Esophagus (tissue), 2 donors: Measurements from ENCODE around the gene SIN3B. TPM values are rescaled to one million over a fixed set of nuclear protein-coding genes. Genes with fewer than 3 reads are reported as not detected.

Source experiments
- H3K27ac ChIP-seq, 2 donors: one replicate each; pipeline ENCODE4 v1.5.1; 2013; ENCODE audit warnings: low read depth in 2 of 2, mild to moderate bottlenecking in 2 of 2, inconsistent platforms in 1 of 2, low read length in 1 of 2, moderate library complexity in 1 of 2
- H3K27me3 ChIP-seq, 2 donors: one replicate each; pipeline ENCODE4 v1.6.1; 2013; ENCODE audit warnings: low read length in 2 of 2, control low read depth in 1 of 2, mild to moderate bottlenecking in 1 of 2; ENCODE audit not compliant: insufficient read depth in 2 of 2, control insufficient read depth in 1 of 2
- H3K36me3 ChIP-seq, 2 donors: one replicate each; pipeline ENCODE4 v1.6.1; 2013; ENCODE audit warnings: low read length in 1 of 2; ENCODE audit not compliant: control insufficient read depth in 2 of 2, insufficient read depth in 2 of 2
- H3K4me1 ChIP-seq, 2 donors: one replicate each; pipeline ENCODE4 v1.6.1; 2013; ENCODE audit warnings: low read length in 1 of 2; ENCODE audit not compliant: control insufficient read depth in 2 of 2, insufficient read depth in 2 of 2
- H3K4me3 ChIP-seq, 2 donors: one replicate each; pipeline ENCODE4 v1.5.1; 2013; ENCODE audit warnings: low read length in 2 of 2, mild to moderate bottlenecking in 2 of 2, low read depth in 1 of 2, moderate library complexity in 1 of 2
- H3K9me3 ChIP-seq, 2 donors: one replicate each; pipeline ENCODE4 v1.6.1; 2013; ENCODE audit warnings: mild to moderate bottlenecking in 2 of 2, low read depth in 1 of 2, low read length in 1 of 2, moderate library complexity in 1 of 2; ENCODE audit not compliant: control insufficient read depth in 2 of 2, insufficient read depth in 1 of 2
- WGBS, 2 donors: extraction: QIAGEN DNeasy Blood & Tissue Kit; methylation state at CpG; one replicate each; pipeline ENCODE4 v1.1.7; 2013; 5-methylcytosine and 5-hydroxymethylcytosine counted together
- polyA plus RNA-seq, 2 donors: library from polyadenylated mRNA; stranded (reverse); fragments of 200-250 nt; gene quantifications; one replicate each; pipeline ENCODE4 v1.2.3, GENCODE V29; 2013
- donor health status: healthy with polysubstance abuse.
- donor health status: Bipolar disorder and iron deficiency.

SIN3B gene, protein sequence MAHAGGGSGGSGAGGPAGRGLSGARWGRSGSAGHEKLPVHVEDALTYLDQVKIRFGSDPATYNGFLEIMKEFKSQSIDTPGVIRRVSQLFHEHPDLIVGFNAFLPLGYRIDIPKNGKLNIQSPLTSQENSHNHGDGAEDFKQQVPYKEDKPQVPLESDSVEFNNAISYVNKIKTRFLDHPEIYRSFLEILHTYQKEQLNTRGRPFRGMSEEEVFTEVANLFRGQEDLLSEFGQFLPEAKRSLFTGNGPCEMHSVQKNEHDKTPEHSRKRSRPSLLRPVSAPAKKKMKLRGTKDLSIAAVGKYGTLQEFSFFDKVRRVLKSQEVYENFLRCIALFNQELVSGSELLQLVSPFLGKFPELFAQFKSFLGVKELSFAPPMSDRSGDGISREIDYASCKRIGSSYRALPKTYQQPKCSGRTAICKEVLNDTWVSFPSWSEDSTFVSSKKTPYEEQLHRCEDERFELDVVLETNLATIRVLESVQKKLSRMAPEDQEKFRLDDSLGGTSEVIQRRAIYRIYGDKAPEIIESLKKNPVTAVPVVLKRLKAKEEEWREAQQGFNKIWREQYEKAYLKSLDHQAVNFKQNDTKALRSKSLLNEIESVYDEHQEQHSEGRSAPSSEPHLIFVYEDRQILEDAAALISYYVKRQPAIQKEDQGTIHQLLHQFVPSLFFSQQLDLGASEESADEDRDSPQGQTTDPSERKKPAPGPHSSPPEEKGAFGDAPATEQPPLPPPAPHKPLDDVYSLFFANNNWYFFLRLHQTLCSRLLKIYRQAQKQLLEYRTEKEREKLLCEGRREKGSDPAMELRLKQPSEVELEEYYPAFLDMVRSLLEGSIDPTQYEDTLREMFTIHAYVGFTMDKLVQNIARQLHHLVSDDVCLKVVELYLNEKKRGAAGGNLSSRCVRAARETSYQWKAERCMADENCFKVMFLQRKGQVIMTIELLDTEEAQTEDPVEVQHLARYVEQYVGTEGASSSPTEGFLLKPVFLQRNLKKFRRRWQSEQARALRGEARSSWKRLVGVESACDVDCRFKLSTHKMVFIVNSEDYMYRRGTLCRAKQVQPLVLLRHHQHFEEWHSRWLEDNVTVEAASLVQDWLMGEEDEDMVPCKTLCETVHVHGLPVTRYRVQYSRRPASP
- polyA plus RNA-seq, result 10 to 100 TPM; 19.0 to 40.3 TPM

DNA sequence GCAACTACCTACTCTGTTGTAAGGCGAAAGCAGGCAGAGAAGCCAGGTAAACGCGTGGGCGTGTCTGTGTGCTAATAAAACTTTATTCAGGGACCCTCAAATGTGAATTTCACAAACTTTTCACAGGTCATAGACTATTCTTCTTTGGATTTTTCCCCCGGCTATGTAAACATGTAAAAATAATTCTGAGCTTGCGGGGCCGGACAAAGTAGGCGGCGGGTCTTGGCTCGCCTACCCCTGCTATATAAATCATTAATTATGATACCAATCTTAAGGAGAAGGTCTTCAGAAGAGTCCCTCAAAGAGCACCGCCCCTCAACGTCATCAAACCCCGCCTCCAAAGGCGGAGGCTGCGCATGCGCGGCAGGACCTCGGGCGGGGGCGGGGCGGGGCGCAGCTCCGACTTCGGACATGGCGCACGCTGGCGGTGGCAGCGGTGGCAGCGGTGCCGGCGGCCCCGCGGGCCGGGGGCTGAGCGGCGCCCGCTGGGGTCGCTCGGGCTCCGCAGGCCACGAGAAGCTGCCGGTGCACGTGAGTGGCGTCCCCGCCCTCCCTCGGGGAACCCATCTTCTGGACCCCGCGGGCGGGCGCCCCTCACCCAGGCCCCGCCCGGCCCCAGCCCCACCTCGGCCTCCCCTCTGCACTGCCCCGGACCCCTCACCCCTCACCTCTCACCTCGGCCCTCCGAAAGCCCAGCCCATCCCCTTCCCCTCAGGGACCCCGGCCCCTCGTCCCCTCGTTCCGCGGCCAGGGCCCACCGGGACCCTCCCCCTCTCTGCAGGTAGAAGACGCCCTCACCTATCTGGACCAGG, at the start of gene SIN3B:
TSS of gene SIN3B (plus strand) at position 389 of the 812 bp plus-strand sequence. CDS start at position 412, 23 bp downstream.
- Histone ChIP-seq H3K4me1 (peaks cover 0 to 5% of the 10 kb centered on the region in 2 donors), H3K27ac (peak within 1 kb of the TSS; percentile 46 to 76), H3K27me3 (no peaks in the 10 kb centered on the region), H3K36me3 (peaks cover 5 to 17% of the 10 kb centered on the region in 2 donors), H3K4me3 (peak within 1 kb of the TSS; percentile 66 to 91), H3K9me3 (no peaks in the 10 kb centered on the region)
- WGBS, 2 donors, result 2% methylated on average over 45 to 63 of the region's 63 CpGs

DNA sequence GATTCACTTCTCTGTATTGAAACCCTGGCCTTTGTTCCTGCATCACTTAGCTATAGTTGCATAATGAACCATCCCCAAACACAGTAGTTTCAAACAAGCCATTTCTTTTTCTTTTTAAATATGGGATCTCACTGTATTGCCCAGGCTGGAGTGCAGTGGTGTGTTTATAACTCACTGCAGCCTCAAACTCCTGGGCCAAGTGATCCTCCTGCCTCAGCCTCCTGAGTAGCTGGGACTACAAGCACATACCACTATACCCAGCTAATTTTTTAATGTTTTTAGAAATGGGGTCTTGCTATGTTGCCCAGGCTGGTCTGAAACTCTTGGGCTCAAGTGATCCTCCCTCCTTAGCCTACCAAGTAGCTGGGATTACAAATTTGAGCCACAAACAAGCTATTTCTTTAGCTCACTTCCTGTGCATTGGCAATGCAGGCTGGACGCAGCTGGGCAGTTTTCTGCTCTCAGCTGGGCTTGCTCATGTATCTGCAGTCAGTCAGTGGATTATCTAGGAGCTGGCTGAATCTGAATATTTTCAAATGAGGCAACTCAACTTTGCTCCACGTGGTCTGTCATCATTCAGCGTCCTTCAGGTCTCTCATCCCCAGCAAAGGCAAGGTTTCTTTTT, 49.5 kb upstream of the SIN3B start:
- Histone ChIP-seq H3K27me3 (no peaks in the 10 kb centered on the region), H3K36me3 (no peaks in the 10 kb centered on the region), H3K4me1 (no peaks in the 10 kb centered on the region), H3K9me3 (peaks cover 0 to 1% of the 10 kb centered on the region in 2 donors), H3K27ac (no peak overlapping the region), H3K4me3 (no peak overlapping the region)
- WGBS, 2 donors, result 55 to 57% methylated on average over 3 of the region's 3 CpGs

DNA sequence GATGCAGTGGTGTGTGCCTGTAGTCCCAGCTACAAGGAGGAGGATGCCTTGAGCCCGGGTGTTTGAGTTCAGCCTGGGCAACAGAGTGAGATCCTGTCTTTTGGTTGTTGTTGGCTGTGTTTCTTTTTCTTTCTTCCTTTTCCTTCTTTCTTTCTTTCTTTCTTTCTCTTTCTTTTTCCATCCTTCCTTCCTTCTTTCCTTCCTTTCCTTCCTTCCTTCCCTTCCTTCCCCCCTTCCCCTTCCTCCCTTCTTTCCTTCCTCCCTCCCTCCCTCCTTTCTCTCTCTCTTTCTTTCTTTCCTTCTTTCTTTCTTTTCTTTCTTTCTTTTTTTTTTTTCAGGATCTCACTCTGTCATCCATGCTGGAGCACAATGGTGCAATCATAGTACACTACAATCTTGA, 46.5 kb upstream of the SIN3B start:
- WGBS, 2 donors, result 80 to 86% methylated on average over 1 of the region's 1 CpG
- no peak overlapping the region for H3K4me3 ChIP-seq
- no peaks in the 10 kb centered on the region for H3K4me1 ChIP-seq
- H3K36me3 ChIP-seq, result no peaks in the 10 kb centered on the region
- H3K9me3 ChIP-seq, result no peaks in the 10 kb centered on the region
- no peak overlapping the region for H3K27ac ChIP-seq
- H3K27me3 ChIP-seq, result no peaks in the 10 kb centered on the region

DNA sequence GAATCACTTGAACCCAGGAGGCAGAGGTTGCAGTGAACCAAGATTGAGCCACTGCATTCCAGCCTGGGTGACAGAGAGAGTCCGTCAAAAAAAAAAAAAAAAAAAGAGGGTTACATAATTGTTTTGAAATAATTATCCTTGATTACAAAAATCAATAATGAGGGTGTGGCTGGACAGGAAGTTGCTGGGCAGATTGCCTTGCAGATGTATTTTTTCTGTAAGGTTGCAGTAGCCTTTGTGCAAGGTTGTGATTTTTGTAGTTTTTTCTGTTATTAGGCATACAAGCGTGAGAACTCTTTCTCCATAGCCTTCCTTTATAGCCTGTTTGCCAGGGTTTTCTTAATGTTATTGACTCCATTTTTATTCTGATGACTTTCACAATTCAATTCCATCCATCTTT, 40.7 kb upstream of the SIN3B start:
- WGBS, 2 donors, result 86 to 87% methylated on average over 2 of the region's 2 CpGs

DNA sequence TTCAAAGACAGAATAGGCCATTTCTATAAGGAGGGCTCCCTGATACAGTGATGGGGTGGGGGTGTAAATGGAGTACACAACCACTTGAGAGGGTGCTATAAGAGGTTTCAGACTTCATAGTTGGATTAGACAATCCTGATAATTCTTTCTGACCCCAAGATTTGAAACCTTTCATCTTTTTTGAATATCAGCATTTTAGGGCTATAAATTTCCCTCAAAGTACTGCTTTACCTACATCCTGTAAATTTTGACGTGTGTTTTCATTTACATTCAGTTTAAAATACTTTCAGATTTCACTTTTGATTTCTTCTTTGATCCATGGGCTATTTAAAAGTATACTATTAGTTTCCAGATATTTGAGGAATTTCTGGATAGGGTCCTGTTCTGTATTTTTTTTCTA, 40.0 kb upstream of the SIN3B start:
- Histone ChIP-seq H3K27me3 (no peaks in the 10 kb centered on the region), H3K4me1 (no peaks in the 10 kb centered on the region), H3K36me3 (no peaks in the 10 kb centered on the region), H3K9me3 (peaks cover 2 to 4% of the 10 kb centered on the region in 2 donors), H3K4me3 (no peak overlapping the region), H3K27ac (no peak overlapping the region)
- WGBS, 2 donors, result 91 to 96% methylated on average over 1 of the region's 1 CpG

More for the DNA sequence above, 40.7 kb upstream of the SIN3B start:
- Histone ChIP-seq H3K27me3 (no peaks in the 10 kb centered on the region), H3K4me3 (no peak overlapping the region), H3K4me1 (no peaks in the 10 kb centered on the region), H3K9me3 (peaks cover 2 to 4% of the 10 kb centered on the region in 2 donors), H3K27ac (no peak overlapping the region), H3K36me3 (no peaks in the 10 kb centered on the region)

DNA sequence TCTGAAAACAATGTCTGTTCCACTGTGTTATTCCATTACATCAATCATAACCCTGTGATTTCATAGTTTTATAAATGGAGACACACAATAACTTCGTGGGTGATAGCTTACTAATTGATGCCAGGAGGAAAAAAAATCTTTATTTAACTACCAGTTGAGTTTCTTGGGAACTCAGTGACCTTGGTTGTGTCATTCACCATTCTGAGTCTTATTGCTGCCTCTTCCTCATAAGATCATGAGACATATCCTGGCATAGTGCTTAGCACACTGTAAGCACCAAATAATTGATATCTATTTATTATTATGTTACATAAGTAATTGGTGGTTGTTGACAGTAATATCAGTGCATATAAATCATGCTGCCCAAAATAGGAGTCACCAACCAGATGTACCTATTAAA, 39.1 kb upstream of the SIN3B start:
- Histone ChIP-seq H3K27me3 (no peaks in the 10 kb centered on the region), H3K4me1 (no peaks in the 10 kb centered on the region), H3K9me3 (peaks cover 2 to 4% of the 10 kb centered on the region in 2 donors), H3K27ac (no peak overlapping the region), H3K4me3 (no peak overlapping the region), H3K36me3 (no peaks in the 10 kb centered on the region)
- 25 to 44% methylated on average over 1 of the region's 1 CpG for WGBS, 2 donors

DNA sequence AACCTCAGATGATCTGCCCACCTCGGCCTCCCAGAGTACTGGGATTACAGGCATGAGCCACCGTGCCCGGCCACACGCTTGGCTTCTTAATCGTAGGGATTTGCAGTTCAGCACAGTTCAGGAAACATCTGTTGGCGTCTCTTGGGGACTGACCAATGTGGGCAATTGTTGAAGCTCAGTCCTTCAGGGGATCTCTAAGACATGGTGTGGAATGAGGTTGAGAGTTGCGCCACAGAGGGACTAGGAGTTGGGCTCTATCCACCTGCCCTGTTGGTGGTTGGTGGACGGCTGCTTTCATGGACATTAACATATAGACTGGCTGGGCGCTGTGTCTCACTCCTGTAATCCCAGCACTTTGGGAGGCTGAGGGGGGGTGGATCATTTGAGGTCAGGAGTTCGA, 37.3 kb upstream of the SIN3B start:
- H3K9me3 ChIP-seq, result peaks cover 2 to 7% of the 10 kb centered on the region in 2 donors
- H3K36me3 ChIP-seq, result no peaks in the 10 kb centered on the region
- H3K27me3 ChIP-seq, result no peaks in the 10 kb centered on the region
- no peak overlapping the region for H3K4me3 ChIP-seq
- no peak overlapping the region for H3K27ac ChIP-seq
- 76 to 84% methylated on average over 10 of the region's 10 CpGs for WGBS, 2 donors
- H3K4me1 ChIP-seq, result no peaks in the 10 kb centered on the region

DNA sequence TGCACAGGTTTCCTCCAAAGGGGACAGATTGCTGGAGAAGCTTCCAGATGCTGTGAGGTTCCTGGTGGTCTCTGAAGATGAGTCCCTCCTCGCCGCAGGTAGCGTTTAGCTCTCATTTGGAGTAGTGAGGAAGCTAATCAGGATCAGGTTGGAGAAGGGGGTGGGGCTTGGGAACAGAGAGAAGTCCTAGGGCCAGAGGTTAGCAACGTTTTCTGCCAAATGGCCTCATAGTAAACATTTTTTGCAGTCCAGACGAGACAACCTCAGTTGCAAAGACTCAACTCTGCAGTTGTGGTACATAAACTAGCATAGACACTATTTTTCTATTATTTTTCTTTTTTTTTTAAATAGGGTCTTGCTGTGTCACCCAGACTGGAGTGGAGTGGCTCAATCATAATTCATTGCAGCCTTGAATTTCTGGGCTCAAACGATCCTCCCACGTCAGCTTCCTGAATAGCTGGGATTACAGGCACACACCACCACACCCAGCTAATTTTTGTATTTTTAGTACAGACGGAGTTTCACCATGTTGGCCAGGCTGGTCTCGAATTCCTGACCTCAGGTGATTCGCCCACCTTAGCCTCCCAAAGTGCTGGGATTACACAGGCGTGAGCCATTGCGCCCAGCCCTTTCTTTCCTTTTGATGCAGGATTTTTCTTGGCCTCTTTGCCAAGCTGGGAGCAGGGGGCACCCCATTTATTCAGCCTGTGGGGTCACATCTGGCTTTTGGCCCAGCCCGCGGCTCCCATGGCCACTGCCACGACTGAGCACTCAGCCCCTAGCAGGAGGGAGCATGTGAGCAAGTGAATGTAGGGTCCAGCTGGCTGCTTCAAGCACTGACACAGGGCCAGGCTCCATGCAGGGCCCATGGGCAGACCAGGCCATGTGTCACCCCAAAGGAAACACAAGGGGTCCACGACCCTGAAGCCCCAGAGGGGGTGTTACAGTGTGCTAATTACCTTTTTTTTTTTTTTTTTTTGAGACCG, 34.4 kb upstream of the SIN3B start:
- Histone ChIP-seq H3K27ac (no peak overlapping the region), H3K9me3 (peaks cover 0 to 3% of the 10 kb centered on the region in 2 donors), H3K4me1 (no peaks in the 10 kb centered on the region), H3K27me3 (no peaks in the 10 kb centered on the region), H3K4me3 (no peak overlapping the region), H3K36me3 (no peaks in the 10 kb centered on the region)
- 81 to 82% methylated on average over 17 of the region's 17 CpGs for WGBS, 2 donors
